Stimulated activated CD4-positive, alpha-beta T cell treated with anti-CD3 and anti-CD28 coated beads, Interleukin-1b, Interleukin-23, amount 100 ng/mL, for 24 hours (primary cell): ENCODE results near the gene APOBR.
A peak's percentile ranks its signal among the peaks of the same experiment; 100 is the strongest.
"Not testable (repeated sequence)": the region's sequence is repeated elsewhere in the genome, so short reads cannot be mapped to it uniquely, and the experiment has no call there.

ENCODE experiments used
- DNase-seq, 4 experiments: peaks; one replicate each; pipeline ENCODE4 v3.0.0-alpha.2; 2020; ENCODE audit warnings: low read depth in 4 of 4, low spot score in 1 of 4

Gene APOBR

GRCh38 chr16:28494121-28494851, at the start of gene APOBR:
TSS of gene APOBR (plus strand) at chr16:28494643. CDS start at chr16:28494682, 39 bp downstream.
- DNase-seq: peak; percentile 49 to 79 (median 68)

GRCh38 chr16:28446388-28446787, 48.1 kb upstream of the APOBR start:
- DNase-seq: not testable (repeated sequence)

GRCh38 chr16:28447081-28447480, 47.4 kb upstream of the APOBR start:
- DNase-seq: not testable (repeated sequence)

- DNase-seq: no peak
Observed at GRCh38 chr16:28473714-28474265, 20.7 kb upstream of the APOBR start.

GRCh38 chr16:28475221-28475620, 19.2 kb upstream of the APOBR start:
- DNase-seq: no peak

GRCh38 chr16:28477311-28477920, 17.0 kb upstream of the APOBR start:
- no peak for DNase-seq

GRCh38 chr16:28478506-28479180, 15.8 kb upstream of the APOBR start:
- DNase-seq: no peak

- DNase-seq: no peak
Observed at GRCh38 chr16:28482026-28482425, 12.4 kb upstream of the APOBR start.

GRCh38 chr16:28483361-28483760, 11.1 kb upstream of the APOBR start:
- not testable (repeated sequence) for DNase-seq

GRCh38 chr16:28486266-28486665, 8.2 kb upstream of the APOBR start:
- DNase-seq: no peak

GRCh38 chr16:28491230-28491969, 3.0 kb upstream of the APOBR start:
- no peak for DNase-seq

- peak; percentile 52 to 77 (median 70) for DNase-seq
Observed at GRCh38 chr16:28491970-28492474, 2.4 kb upstream of the APOBR start, which contains the start of gene CLN3. TSS of gene CLN3 (minus strand) at chr16:28492074. CDS start at chr16:28491759, 315 bp downstream.

GRCh38 chr16:28492511-28492910, 1.9 kb upstream of the APOBR start:
- no peak for DNase-seq

- DNase-seq: no peak
Observed at GRCh38 chr16:28495098-28495793, 803 bp downstream of the APOBR start.

- DNase-seq: no peak
Observed at GRCh38 chr16:28495795-28496749, 1.6 kb downstream of the APOBR start.

GRCh38 chr16:28496844-28497243, 2.4 kb downstream of the APOBR start:
- no peak for DNase-seq

- DNase-seq: no peak
Observed at GRCh38 chr16:28497386-28497785, 2.9 kb downstream of the APOBR start.

- no peak for DNase-seq
Observed at GRCh38 chr16:28497861-28498599, 3.6 kb downstream of the APOBR start.
